NCI-H2196 (cell line): Measurements from ENCODE around the gene USP5.

Source experiments
- DNase-seq: peaks from one replicate; lab custom pipeline; 2025; ENCODE audit not compliant: unreplicated experiment; lab: John Stamatoyannopoulos, UW

The USP5 gene

GRCh38 chr12:6826125-6826733, 25.7 kb upstream of the USP5 start:
- DNase-seq = no peak

DNA sequence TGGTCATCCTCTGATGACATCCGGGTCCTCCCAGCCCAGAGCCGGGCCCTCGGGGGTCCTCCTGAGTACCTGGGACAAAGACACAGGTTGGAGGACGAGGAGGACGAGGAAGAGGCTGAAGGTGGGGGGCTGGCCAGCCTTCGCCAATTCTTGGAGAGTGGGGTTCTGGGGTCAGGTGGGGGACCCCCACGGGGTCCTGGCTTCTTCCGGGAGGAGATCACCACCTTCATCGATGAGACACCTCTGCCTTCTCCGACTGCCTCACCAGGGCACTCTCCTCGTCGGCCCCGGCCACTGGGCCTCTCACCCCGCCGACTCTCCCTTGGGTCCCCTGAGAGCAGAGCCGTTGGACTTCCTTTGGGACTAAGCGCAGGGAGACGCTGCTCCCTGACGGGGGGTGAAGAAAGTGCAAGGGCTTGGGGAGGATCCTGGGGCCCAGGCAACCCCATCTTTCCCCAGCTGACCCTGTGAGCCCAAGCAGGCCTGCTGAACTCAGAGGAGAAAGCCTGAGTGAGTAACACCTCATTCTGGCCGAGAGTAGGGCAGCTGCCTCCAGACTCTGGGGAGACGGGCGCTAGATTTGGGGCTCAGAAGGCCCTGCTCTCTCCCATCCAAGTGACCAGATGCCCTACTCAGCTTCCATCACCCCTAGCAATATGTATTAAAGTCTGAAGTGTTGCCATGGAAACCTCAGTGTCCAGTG, 25.1 kb upstream of the USP5 start:
- DNase-seq = no peak

DNA sequence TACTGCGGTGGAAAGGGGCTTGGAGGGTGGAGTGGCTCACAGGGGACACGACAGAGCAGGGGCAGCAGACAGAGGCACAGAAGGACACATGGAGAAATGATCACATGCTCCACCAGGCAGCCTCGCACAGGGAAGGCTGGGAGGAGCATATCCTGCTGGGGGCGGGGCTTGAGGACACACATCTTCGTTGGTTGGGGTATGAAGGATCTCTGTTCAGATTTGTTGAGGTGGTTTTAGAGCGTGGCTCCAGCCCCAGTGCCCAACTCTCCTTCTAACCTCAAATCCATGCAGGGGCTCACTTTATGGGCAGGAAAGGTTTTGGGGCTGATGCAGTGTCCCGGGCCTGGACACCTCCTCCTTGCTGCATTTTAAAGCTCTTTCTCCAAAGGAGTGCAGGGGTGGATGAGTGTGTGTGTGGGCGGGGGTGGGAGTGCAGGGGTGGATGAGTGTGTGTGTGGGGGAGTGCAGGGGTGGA, 24.5 kb upstream of the USP5 start:
- peak; percentile 60 for DNase-seq

- peak; percentile 41 for DNase-seq
These were observed 23.8 kb upstream of the USP5 start, which contains the start of gene P3H3 for GRCh38 chr12:6827982-6828780. P3H3 (plus strand) TSS chr12:6828407; CDS start chr12:6828441, 34 bp downstream.

- peak; percentile 34 for DNase-seq
These were observed 23.0 kb upstream of the USP5 start for GRCh38 chr12:6828781-6829535.

DNA sequence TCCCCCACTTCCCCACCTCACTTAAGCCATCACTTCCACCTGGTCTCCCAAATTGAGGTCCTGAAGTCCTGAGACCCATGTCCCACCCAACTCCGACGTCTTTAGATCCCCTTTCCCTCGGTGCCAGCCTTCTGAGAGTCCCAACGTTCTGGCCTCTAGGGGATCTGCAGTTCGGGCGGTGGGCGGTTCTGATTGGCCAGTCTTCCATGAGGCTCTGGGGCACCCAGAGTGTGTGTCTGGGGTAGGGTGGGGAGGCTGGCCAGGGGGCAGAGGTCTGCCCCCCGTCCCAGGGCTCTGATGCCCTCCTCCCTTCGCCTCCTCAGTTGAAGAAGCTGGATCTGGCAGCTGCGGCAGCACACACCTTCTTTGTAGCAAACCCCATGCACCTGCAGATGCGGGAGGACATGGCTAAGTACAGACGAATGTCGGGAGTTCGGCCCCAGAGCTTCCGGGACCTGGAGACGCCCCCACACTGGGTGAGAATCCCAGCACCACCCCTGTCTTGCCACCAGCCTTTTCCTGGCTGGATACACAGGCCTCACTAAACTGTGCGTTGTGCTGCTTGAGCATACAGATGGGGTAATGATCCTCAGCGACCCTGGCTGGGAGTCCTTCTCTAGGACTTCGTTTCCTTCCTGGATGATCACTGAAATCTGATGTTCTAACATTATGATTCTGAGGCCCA, 22.3 kb upstream of the USP5 start:
- DNase-seq = peak; percentile 34

DNA sequence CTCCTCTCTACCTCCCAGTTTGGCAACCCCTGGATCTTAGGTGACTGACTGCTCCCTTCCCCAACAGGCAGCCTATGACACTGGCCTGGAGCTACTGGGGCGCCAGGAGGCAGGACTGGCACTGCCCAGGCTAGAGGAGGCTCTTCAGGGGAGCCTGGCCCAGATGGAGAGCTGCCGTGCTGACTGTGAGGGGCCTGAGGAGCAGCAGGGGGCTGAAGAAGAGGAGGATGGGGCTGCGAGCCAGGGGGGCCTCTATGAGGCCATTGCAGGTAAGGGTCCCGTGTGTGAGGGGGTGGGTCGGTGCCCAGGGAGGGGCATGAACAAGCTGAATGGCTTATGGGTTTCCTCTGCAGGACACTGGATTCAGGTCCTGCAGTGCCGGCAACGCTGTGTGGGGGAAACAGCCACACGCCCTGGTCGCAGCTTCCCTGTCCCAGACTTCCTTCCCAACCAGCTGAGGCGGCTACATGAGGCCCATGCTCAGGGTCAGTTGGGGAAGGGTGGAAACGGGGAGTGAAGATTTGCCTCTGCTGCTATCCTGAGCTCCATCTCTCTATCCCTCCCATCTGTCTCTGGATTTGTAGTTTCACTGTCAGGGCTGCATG, 21.6 kb upstream of the USP5 start:
- DNase-seq = no peak

DNA sequence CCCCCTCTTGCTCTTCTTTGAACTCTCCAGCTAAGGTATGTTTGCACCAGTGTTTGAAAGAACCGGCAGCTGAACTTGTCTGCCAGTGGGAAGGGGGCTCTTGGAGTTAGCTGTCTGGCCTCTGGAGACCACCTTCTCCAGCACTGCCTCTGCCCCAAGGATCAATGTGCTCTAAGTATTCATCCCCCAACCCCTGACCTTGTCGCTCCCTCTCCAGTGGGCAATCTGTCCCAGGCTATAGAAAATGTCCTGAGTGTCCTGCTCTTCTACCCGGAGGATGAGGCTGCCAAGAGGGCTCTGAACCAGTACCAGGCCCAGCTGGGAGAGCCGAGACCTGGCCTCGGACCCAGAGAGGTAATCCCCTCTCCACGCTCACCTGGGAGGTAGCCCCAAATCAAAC, 21.0 kb upstream of the USP5 start:
- DNase-seq = no peak

DNA sequence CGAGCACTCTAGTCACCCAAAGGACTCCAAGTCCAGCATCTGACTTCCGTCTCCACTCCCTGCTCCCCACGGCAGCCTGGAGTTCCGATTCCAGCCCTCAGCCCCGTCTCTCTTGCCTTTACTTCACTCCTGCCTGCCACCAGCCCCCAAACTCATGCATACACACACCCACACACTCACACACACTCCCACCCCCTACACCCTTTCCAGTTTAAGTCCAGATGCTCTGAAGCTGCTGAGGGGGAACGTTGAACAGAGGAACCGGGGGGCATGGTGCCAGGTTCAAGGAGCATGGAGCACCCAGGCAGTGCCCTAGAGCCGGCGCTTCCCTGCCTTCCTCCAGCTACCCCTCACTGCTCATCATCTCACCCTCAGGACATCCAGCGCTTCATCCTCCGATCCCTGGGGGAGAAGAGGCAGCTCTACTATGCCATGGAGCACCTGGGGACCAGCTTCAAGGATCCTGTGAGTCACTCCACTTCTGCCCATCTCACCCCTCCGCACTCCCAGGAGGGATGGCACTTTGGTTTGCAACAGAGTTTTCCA, 20.4 kb upstream of the USP5 start:
- no peak for DNase-seq

- no peak for DNase-seq
These were observed 19.8 kb upstream of the USP5 start for GRCh38 chr12:6832125-6832524.

DNA sequence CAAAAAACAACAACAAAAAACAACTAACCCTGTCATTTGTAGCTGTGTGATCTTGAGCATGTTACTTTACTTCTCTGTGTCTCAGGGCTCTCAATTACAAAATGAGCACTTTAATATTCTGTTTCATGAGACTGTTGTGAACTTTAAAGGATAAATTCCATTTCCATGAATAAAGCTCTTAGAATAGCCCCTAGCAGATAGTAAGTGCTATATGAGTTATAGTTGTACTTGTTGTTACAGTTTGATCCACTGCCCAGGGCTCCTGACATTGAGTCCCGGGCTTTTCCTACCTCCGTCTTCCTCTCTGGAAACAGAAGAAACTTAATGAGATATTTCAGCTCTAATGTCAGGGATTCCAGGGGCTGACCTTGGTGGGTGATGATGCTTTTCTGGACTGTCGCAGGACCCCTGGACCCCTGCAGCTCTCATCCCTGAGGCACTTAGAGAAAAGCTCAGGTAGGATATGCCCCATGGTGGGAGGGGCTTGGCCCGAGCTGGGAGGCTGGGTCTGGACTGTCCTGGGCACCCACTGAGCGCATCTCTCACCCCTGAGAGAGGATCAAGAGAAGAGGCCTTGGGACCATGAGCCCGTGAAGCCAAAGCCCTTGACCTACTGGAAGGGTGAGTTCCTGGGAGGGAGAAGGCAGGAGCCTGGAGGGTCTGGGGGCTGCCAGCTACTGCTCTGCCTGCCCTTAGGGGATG, 18.6 kb upstream of the USP5 start:
- no peak for DNase-seq

DNA sequence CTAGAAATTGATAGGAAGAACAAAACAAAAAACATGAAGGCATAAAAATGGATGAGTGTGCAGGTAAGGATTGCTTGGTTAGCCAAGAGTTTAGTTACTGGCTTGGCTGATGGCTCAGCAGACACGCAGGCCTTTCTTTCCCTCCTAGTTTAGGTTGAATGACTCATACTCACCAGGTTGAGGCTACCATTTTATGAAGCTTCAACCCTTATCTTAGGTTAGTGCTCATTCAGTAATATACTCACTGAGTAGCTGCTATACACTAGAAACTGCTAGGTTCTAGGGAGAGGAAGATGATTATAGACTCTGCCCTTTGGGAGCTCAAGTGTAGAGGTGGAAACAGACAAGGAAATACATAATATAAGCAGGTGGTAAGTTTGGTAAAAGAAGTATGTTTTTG, 17.7 kb upstream of the USP5 start:
- DNase-seq = no peak

GRCh38 chr12:6834873-6835272, 17.1 kb upstream of the USP5 start:
- no peak for DNase-seq

GRCh38 chr12:6836851-6837250, 15.1 kb upstream of the USP5 start:
- DNase-seq = no peak

DNA sequence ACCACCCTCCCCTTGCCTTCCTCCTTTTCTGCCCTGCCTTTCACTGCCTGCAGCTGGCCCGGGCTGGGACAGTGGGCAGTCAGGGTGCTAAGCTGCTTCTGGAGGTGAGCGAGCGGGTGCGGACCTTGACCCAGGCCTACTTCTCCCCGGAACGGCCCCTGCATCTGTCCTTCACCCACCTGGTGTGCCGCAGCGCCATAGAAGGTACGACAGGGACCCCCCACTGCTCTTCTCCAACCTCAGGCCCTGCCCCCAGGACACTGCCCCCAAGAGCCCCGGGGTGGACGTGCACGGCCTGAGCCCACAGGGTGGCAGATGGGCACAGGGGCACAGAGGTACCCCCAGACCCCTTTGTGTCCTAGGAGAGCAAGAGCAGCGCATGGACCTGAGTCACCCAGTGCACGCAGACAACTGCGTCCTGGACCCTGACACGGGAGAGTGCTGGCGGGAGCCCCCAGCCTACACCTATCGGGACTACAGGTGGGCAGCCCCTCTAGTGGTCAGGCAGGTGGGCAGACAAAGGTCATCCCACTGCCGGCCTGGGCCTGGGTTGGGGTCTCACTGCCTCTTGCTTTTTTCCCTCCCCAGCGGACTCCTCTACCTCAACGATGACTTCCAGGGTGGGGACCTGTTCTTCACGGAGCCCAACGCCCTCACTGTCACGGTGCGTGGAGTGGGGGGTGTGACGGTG, 14.4 kb upstream of the USP5 start:
- DNase-seq = no peak

- DNase-seq = no peak
These were observed 13.1 kb upstream of the USP5 start for GRCh38 chr12:6838854-6839253.

- peak; percentile 41 for DNase-seq
These were observed 12.3 kb upstream of the USP5 start for GRCh38 chr12:6839482-6840201.

- DNase-seq = no peak
These were observed 11.6 kb upstream of the USP5 start for GRCh38 chr12:6840330-6840729.
